ENCODE data around the gene CCDC201.

Gene CCDC201

DNA sequence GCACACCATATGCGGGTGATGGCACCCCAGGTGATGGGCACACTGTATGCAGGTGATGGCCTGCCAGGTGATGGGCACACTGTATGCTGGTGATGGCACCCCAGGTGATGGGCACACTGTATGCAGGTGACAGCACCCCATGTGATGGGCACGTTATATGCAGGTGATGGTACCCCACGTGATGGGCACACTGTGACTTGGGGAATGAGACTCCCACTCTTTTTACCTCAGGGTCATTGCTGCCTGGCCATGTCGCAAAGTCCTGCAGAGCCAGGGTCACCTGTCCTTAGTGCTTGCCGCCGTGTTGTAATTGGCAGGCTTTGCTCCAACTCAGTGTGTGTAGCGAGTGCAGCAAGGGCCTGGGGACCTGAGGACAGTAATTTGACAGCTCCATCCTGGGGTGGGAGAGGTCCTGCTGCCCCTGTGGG is 7.6 kb upstream of the CCDC201 start:
- Histone ChIP-seq H3K9me2 (replicated peaks; ENCODE audit: control insufficient read depth, low read length) (no peaks in the 10 kb centered on the region), H3K9me3 (ENCODE audit: control insufficient read depth, insufficient read depth, low read length) (no peaks in the 10 kb centered on the region), H3K36me3 (ENCODE audit: control insufficient read depth, low read length) (no peaks in the 10 kb centered on the region), H3K4me3 (ENCODE audit: low read length) (no peak overlapping the region), H4K20me1 (ENCODE audit: control insufficient read depth, insufficient read depth, low read depth, low read length) (no peaks in the 10 kb centered on the region), H3K27ac (ENCODE audit: low read depth, low read length) (no peak overlapping the region), H3F3A (ENCODE audit: control insufficient read depth, insufficient read depth) (no peaks in the 10 kb centered on the region), H3K4me1 (ENCODE audit: control insufficient read depth, low read length) (no peaks in the 10 kb centered on the region), H3K4me2 (ENCODE audit: low read length) (no peak overlapping the region), H3K79me2 (ENCODE audit: control insufficient read depth, low read length) (no peaks in the 10 kb centered on the region), H3K27me3 (ENCODE audit: control insufficient read depth, low read length) (no peaks in the 10 kb centered on the region)
- TF ChIP-seq, protein P1, sequence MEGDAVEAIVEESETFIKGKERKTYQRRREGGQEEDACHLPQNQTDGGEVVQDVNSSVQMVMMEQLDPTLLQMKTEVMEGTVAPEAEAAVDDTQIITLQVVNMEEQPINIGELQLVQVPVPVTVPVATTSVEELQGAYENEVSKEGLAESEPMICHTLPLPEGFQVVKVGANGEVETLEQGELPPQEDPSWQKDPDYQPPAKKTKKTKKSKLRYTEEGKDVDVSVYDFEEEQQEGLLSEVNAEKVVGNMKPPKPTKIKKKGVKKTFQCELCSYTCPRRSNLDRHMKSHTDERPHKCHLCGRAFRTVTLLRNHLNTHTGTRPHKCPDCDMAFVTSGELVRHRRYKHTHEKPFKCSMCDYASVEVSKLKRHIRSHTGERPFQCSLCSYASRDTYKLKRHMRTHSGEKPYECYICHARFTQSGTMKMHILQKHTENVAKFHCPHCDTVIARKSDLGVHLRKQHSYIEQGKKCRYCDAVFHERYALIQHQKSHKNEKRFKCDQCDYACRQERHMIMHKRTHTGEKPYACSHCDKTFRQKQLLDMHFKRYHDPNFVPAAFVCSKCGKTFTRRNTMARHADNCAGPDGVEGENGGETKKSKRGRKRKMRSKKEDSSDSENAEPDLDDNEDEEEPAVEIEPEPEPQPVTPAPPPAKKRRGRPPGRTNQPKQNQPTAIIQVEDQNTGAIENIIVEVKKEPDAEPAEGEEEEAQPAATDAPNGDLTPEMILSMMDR (IDR thresholded peaks at IDR 0.05; ENCODE audit: low read depth, low read length, poor library complexity, severe bottlenecking): no peak
- TF ChIP-seq EZH2phosphoT487 (IDR thresholded peaks at IDR 0.05; ENCODE audit: borderline replicate concordance, low read length): no peak

DNA sequence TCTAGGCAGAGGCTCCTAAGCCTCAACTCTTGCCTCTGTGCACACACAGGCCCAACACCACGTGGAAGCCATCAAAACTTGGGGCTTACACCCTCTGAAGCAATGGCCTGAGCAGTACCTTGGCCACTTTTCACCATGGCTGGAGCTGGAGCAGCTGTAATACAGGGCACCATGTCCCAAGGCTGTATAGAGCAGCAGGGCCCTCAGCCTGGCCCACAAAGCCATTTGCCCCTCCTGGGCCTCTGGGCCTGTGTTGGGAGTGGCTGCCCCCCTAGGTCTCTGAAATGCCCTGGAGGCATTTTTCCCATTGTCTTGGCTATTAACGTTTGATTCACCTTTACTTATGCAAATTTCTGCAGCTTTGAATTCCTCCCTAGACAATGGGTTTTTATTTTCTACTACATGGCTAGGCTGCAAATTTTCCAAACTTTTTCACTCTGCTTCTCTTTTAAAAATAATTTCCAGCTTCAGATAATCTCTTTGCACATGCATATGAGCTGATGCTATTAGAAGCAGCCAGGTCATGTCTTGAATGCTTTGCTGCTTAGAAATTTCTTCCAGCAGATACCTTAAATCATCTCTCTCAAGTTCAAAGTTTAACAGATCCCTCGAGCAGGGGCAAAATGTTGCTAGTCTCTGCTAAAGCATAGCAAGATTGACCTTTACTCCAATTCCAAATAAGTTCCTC is 5.7 kb upstream of the CCDC201 start:
- no peaks in the 10 kb centered on the region for H3K4me1 ChIP-seq (ENCODE audit: control insufficient read depth, low read length)
- H3K4me2 ChIP-seq (ENCODE audit: low read length): no peak overlapping the region
- no peaks in the 10 kb centered on the region for H4K20me1 ChIP-seq (ENCODE audit: control insufficient read depth, insufficient read depth, low read depth, low read length)
- no peaks in the 10 kb centered on the region for H3K79me2 ChIP-seq (ENCODE audit: control insufficient read depth, low read length)
- no peaks in the 10 kb centered on the region for H3K9me2 ChIP-seq (replicated peaks; ENCODE audit: control insufficient read depth, low read length)
- H3K27me3 ChIP-seq (ENCODE audit: control insufficient read depth, low read length): no peaks in the 10 kb centered on the region
- H3K27ac ChIP-seq (ENCODE audit: low read depth, low read length): no peak overlapping the region
- H3K36me3 ChIP-seq (ENCODE audit: control insufficient read depth, low read length): no peaks in the 10 kb centered on the region
- H3F3A ChIP-seq (ENCODE audit: control insufficient read depth, insufficient read depth): no peaks in the 10 kb centered on the region
- no peaks in the 10 kb centered on the region for H3K9me3 ChIP-seq (ENCODE audit: control insufficient read depth, insufficient read depth, low read length)
- TF ChIP-seq EZH2phosphoT487 (IDR thresholded peaks at IDR 0.05; ENCODE audit: borderline replicate concordance, low read length): no peak
- TF ChIP-seq, protein P1 (IDR thresholded peaks at IDR 0.05; ENCODE audit: low read depth, low read length, poor library complexity, severe bottlenecking): no peak
- no peak overlapping the region for H3K4me3 ChIP-seq (ENCODE audit: low read length)

DNA sequence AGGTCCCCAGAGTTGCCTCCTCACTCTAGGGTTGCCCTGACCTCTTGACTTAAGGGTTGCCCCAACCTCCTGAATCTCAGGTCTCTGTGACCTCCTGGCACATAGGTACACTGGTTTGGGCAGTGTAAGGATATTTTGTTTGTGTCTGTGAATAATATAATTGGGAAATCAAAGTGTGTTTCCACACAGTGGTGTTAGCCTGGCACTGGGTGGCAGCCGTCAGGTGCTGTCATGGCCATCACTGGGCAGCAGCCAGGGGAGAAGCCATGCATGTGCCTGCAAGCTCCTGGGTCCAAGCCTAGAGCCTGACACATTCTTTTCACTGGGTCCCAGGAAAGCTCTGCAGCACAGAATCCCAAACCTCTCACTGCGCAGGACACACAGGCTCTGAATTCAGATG is 3.6 kb upstream of the CCDC201 start:
- Histone ChIP-seq H3K4me1 (ENCODE audit: control insufficient read depth, low read length) (no peaks in the 10 kb centered on the region), H3K27ac (ENCODE audit: low read depth, low read length) (no peak overlapping the region), H3K9me3 (ENCODE audit: control insufficient read depth, insufficient read depth, low read length) (no peaks in the 10 kb centered on the region), H3K4me3 (ENCODE audit: low read length) (no peak overlapping the region), H3F3A (ENCODE audit: control insufficient read depth, insufficient read depth) (no peaks in the 10 kb centered on the region), H4K20me1 (ENCODE audit: control insufficient read depth, insufficient read depth, low read depth, low read length) (no peaks in the 10 kb centered on the region), H3K79me2 (ENCODE audit: control insufficient read depth, low read length) (no peaks in the 10 kb centered on the region), H3K36me3 (ENCODE audit: control insufficient read depth, low read length) (no peaks in the 10 kb centered on the region), H3K4me2 (ENCODE audit: low read length) (no peak overlapping the region), H3K9me2 (replicated peaks; ENCODE audit: control insufficient read depth, low read length) (no peaks in the 10 kb centered on the region), H3K27me3 (ENCODE audit: control insufficient read depth, low read length) (0 out of 2 replicates have a peak, but pooled peaks cover 4% of the 10 kb centered on the region)
- TF ChIP-seq, protein P1 (IDR thresholded peaks at IDR 0.05; ENCODE audit: low read depth, low read length, poor library complexity, severe bottlenecking): no peak
- no peak for TF ChIP-seq EZH2phosphoT487 (IDR thresholded peaks at IDR 0.05; ENCODE audit: borderline replicate concordance, low read length)

Measured in DOHH2 (cell line).